ENCODE measurements around the gene LCLAT1.

LCLAT1 gene

DNA sequence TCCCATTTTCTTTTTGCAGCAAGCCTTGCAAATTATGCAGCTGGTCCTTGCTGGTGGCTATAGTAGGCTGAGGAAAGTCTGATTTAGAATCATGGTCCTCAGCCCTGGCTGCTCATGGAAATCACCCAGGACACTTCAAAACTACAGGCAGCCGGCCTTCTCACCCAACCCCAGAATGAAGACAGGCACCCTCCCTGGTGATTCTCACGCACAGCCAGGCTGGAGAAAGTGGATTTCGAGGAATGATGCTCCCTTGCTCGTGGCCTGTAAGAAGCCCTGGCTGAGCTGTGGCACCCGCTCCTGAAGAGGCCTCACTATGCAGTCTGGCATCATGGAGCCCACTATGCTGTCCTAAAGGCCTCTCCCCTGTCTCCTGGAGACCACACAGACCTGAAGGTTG is 202.8 kb downstream of the LCLAT1 start:
- no peak for DNase-seq

DNA sequence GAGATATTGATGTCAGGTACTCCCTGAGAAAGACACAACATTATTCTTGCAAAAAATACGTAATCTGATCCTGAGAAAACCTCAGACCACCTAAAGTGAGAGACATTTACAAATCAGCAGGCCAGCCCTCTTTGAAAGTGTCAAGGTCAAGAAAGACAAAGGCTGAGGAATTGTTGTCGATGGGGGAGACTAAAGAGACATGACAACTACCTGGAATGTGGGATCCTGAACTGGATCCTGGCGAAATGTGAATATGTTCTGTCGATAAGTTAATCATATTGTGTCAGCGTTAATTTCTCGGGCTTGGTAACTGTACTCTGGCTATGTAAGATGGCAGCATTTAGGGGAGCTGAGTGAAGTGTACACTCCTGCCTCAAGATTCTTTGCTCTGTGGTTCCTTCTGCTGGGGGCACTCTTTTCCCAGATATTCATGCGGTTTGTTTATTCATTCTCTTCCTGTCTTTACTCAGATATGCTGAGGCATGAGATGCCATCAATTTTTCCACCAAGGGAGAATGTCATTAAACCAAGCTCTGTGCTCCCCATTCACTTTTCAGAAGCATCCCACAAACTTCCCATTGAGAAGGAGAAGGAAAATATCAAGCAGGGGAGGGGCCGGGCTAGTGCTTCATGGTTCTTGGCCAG is 205.3 kb downstream of the LCLAT1 start:
- no peak for DNase-seq

DNA sequence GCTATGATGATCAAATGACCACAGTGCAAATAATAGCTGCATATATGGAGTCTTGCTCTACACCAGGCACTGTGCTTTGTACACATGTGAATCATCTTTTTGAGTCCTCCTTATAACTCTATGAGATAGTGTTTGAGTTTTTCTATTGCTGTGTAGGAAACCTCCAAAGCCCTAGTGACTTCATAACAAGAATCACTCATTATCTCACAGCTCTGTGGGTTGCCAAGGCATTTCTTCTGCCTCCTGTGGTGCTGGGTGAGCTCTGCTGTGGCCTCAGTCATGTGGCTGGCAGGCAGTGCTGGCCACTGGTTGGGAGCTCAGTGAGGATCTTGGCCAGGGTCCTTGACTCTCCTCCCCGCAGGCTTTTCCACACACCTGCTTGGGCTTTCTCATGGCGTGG is 206.8 kb downstream of the LCLAT1 start:
- no peak for DNase-seq

DNA sequence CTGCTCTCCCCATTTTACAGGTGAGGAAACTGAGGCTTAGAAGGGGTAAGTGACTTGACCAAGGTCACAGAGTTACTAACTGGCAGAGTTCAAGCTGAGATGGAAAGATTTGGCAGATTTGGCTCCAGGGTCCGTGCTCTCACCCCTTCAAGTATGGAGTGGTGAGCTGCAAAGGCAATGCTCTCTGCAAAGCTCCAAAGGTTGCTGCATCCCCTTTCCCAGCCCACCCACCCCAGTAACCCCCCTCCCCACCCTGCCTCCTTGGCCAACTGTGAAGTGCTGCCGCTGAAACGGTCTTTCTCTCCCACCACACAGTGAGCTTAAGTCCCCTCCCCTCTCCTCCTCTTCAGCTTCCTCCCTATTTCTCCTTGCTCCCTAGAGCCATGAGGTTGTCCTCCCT is 207.4 kb downstream of the LCLAT1 start:
- no peak for DNase-seq

DNA sequence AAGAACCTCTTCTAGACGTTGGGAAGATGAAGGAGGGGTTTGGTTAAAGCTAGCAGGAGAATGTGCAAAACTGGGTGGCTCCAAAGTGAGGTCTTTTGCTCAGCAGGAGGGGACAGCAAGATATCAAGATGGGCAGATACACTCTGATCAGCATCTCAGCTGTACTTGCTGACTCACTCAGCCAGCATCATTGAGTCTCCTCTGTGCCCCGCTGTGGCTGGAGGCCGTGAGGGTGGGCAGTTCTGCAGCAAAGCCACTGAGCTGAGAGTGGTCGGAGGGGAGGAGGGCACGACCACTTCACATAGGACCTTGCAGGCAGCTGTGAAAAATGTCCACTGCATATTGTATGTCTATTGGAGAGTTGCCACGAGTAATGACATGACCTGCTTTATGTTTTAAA is 208.2 kb downstream of the LCLAT1 start:
- DNase-seq = no peak

DNA sequence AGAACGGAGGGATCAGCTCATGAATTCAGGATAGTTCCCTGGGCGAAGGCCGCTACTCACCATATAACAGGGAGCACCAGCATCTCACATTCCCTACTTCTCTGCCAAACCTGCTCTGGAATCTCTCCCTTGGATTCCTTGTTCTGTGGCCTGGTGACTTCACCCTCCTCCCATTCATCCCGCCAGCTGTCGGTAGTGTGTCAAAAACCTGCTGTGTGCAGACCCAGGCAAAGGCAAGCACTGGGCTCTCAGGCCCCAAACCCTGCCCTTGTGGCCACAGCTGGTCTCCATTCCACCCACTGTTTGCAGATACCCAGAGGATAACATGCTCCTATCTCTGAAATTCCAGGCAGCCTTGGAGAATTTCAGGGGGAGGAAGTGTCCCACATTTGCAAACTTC is 208.6 kb downstream of the LCLAT1 start:
- no peak for DNase-seq

DNA sequence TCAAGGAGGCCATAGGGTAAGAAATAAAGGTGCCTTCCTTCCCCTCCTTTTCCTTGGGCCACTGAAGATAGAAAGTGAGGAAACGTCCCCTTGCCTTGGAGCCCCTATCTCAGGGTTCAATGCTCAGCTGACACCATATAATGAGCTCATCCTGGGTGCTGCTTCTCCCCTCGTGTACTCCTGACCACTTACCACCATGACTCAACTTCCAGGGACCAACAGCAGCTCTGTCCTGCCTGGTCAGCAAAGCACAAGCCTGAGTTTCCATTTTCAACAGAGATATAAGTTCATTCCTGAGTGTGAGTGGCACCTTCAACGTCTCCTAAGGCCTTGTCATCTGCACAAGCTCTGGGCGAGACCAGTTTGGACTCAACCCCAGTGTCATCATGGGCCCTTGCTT is 209.0 kb downstream of the LCLAT1 start:
- DNase-seq = no peak

DNA sequence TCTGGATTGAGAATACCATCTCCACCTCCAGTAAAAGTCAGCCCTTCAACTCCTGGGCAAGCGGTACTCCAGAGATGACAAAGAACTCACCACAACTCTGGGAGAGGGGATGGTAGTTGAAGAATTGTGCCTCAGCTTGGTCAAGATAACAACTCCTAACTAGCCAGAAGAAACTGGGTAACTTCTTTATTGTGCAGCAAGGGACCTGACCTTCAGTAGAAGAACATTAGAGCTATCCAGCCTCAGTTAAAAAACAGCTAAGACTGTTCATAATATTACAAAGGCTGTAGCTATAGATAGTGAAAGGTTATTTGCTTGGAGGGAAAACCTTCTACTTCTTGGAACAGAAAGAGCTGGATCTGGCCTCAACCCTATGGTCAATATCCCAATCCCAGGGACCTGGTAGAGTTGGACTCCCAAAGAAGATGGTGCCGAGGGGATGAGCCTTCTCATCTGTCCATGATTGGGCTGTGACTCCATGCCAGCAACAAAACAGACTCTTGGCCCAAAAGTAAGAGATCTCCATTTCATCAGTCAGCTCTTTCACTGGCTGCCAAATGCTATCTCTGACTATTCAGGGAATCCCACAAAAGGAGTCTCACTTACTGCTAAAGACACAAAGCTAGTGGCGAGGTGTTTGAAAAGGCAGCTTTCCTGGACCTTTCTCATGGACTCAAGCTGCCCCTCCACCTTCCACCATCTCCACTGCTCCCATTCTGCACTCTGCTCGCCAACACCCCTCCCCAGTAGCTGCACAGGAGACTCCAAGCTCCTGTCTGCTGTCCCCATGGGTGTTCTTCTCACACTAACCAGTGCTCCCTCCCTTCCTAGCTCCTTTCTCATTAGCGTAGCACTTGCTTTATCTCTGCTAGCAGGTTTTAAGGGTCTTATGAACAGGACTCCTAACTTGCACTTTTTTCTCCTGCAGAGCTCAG is 214.4 kb downstream of the LCLAT1 start:
- DNase-seq = no peak

DNA sequence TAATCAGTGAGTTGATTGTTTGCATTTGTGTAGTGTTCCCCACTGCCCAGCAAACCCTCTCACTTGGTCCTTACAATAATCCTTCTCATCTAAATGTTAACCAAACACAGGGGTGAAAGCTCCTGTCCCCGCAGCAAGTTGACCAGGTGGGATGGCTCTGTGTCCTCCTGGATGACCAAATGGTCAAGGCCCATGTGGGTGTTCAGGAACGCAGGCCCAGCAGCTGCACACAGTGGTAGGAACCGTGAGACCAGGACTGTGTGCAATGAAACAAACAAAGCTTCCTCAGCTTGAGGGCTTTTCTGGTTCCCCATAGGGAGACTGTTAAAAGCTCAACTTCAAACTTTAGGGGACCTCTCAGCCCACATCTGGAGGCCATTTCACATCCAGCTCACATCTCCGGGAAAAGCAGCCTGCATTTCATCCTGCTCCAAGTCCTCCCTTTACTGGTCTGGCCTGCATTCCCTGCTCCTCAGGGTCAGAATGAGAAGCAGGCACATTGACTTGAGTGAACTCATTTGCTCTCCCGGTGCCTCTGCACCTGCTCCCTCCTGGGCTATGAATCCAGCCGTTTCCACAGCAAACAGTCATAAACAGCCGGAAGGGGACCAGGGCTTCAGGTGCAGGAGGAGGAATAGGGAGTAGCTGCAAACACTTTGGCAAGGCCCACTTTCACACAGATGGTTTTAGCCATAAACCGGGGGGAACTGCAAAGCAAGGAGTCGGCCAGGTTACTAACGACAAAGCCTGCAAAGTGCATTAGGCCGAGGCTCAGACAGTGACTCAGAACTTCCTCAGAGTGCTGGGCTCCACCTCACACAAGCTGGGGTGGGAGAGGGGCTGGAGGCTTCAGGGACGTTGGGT is 215.5 kb downstream of the LCLAT1 start:
- no peak for DNase-seq

DNA sequence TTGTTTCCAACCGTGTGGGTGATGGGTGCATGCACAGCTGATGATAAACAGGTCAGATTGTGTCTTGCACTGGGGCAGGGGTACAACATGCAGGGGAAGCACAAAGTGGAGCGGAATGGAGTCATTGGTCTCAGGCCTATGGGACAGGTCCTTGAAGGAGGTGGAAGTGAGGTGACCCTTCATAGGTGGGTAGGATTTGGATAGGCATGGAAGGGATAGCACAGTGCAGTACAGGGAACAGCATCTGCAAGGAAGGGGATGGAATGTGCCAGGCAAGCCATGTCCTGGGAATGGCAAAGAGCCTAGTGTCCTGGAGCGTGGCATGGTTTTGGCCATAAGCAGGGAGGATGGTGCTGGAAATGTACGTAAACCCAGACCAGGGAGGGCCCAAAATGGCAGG is 216.3 kb downstream of the LCLAT1 start:
- DNase-seq = no peak

DNA sequence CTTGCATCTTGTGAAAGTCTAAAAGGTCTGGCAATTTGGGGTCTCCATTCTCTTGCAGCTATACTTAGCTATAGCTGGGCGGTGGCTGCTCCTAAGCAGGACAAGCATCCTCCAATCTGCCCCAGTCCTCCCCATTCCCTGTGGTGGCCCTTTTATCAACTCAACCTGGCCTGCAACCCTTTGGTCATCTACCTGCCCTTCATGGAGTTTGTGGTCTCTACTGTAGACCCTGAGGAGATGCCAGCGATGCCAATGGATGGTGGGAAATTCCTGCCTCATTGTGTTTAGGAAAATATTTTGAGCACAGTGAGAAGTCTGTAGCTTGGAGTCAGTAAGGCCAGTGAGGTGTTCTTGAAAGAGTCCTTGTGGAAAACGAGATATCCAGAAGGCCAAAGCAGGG is 216.8 kb downstream of the LCLAT1 start:
- no peak for DNase-seq

DNA sequence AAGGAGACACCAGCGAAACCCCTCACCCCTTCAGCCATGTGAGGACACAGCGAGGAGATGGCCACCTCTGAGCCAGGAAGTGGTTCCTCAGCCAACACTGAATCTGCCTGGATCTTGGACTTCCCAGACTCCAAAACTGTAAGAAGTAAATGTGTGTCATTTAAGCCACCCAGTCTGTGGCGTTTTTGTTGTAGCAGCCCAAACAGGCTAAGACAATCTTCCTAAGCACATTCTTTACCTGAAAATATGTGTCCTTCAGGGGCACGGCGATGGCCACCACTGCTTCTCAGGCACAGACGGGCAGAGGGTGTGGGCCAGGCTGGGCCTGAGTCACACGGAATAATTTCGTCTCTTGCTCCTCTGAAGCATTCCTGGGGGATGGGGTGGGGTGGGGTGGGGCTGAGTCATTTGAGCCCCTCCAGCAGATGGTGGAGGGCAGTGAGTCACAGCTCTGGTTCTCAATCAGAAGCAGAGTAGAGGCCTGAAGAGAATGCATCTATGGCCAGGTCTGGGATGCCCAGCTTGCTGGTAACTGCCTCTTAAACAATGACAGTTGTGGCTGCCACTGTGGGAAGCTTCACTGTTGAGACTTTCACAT is 217.8 kb downstream of the LCLAT1 start:
- no peak for DNase-seq

DNA sequence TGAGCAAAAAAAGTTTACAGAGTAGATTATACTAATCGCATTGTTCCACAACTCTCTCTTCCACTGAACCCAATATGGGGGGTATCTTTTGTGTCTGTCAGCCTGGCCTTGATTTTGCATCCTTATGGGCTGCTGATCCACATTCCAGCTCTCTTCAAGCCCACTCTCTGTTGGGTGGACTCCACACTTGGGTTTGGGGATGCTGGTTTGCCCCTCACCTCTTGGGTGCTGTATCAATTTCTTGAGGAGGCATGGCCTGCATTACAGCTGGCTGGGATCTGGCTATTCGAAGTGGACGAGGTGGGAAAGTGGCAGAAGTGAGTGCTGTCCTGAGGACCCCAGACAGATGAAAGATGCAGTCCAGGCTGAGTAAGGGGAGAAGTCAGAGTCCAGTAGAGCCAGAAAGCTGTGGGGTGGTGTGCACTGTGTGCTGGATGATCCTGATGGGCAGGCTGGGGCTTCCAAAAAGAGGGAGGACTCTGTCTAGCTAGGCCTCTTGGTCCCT is 218.8 kb downstream of the LCLAT1 start:
- no peak for DNase-seq

DNA sequence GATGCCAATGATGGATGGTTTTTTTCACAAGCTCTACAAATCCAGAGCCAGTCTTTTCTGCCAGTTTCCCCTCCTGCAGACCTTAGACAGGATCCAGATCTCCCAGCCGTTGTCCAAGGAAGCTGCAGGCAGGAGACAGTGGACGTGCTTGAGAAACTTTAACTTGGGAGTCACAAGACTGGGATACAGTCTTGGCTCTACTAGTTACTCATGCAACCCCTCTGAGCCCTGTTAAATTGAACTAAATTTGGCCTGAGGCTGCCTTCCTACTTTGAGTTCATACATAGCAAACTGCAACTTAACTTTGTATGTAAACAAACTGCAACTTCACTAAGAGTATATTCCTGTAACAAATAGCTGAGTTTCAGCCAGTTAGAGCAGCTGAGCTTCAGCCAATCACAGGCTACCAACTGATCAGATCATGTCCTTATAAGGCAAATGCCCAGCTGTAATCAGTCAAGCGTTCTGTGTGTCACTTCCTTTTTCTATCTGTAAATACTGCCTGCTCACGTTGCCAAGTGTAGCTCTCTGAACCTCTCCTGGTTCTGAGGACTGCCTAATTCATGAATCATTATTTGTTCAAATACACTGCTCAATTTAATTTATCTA is 219.3 kb downstream of the LCLAT1 start:
- DNase-seq = no peak

DNA sequence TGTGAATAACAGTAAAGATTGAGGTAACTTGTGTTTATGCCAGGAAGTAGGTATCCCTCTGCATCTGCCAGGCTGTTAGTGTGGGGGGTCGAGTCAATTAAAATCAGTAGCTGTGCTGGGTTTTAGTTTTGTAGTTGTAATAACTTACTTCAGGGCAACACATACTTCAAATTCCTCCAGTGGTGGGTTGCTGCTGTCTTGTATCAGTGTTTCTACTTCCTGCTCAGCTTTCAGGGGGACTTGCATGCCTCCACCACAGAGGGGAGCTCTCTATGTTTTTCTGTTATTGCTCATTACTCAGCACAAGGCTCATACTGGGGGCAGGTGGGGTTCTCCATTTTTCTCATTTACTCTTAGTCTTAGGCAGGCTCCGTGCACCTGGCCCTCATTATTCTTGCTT is 223.4 kb downstream of the LCLAT1 start:
- DNase-seq = no peak

DNA sequence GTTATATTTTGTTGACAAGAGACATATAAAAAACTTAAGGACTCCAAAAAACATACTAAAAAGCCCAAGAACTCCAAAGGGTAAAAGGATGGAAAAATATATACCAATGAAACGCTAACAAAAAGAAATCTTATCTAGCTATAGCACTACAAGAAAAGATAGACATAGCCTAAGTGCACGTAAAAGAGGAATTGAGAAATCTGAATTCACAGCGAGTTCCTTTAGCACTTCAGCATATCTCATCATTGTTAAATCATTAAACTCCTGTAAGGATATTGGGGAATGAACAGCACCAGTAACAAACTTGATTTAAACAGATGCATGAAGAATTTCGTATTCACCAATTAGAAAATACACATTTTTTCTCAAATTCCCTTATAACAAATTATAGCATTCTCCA is 226.1 kb downstream of the LCLAT1 start:
- no peak for DNase-seq

DNA sequence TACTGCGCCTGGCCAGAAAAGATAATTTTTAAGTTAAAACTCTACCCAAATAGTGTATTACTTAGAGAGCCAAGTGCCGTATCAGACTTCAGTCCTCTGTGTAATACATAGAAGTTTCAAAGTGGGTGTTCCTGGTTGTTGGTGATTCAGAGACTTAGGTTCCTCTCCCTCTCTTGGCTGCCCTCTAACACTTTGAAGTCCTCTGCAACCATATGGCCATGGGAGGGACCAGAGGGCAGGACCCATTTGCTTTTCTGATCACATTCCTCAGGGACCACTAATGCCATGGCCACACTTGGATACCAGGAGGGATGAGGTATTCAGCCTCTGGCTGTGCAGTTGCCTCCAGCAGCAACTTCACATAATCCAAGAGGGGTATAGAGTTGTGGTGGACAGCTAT is 228.7 kb downstream of the LCLAT1 start:
- no peak for DNase-seq

DNA sequence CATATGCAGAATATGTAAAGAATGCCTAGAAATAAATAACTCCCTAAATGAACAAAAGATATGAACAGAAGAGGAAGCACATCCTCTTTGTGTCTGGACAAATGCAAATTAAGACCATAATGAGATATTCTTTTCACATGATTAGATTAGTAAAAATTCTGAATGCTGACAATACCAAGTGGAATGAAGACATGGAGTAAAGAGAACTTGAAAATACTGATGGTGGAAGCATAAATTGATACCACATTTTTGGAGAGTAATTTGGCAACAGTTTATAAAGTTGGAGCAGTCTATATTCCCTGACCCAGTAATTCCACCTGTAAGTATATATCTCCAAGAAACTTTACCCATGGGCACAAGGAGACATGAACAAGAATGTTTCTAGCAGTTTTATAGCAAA is 230.2 kb downstream of the LCLAT1 start:
- no peak for DNase-seq

DNA sequence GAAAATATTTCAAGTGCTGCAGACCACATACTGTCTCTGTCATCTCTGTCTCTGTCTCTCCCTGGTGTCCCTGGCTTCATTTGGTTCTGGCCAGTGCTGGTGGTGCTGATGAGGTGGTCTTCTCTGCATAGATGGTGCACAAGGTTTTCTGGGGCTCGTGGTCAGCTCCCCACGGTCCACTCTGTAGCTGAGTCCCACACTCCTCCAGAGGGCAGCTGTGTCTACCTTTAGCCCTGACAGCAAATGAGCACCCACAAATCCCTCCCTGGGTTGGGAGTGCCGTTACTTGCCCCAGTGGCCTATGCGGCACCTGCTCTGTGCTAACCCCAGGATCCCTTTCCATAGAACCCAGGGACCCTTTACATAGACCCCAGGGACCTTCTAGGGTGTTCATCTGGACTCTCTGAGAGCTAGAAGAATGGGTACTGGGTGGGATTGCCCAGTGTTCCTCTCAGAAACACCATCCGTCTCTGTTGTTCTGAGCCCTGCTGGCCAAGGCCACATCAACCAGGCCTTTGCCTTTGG is 230.9 kb downstream of the LCLAT1 start:
- no peak for DNase-seq

DNA sequence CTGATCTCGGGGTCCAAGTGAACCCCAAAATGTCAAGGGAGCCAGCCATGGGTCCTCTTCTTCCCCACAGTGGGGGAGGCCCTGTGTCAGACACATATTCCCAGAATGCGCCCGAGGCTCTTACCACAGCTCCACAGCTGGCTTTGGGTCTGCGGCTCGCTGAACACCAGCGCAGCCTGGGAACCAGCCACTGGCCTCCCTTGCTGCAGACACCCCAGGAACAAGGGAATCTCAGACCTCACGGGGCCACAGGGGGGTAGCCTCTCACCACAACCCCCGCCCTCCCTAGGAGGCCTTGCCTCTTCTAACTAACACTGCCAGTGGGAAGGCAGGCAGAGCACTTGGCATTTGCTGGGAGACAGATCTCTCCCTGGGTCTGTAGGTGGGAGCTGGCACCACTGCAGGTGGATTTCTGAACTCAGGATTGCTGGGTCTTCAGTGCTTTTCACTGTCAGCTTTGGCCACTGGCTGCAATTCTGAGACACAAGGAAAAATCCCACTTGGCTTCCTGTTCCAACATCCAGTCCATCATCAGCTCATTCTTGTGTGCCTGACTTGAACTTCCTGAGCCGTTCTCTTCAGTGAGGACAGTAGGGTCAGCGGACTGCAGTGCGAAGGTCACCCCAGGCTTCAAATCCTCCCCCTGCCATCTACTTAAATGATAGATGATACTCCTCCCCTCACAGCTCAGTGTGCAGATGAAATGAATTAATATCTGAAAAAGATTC is 231.5 kb downstream of the LCLAT1 start:
- no peak for DNase-seq

DNA sequence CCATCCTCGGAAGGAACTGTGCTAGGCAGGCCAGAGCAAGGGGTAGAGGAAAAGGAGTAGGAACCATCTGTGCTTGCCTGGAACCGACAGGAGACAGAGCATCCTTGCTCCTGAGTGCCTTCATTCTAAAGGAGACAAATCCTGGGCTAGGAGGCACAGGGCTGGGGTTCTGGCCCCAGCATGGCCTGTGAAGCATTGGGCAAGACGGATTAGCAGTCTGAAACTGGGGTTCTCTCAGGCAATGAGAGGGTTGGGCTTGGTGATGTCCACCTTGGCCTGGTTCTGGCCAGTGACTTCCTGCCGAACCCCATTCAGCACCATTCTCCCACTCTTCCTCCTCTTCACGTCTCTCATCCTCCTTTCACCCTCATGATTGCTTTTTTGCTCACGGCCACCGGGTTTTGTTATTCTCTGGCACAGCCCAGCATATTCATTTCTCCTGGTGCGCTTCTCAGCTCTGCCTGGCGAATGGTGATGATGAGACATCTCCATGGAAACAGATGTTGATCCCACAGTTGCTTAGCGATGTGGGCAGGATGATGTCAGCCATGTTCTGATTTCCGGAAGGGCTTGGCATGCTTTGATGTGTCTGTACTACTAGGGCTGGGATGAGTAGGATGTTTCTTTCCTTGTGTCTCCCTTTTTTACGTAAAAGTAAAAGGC is 232.5 kb downstream of the LCLAT1 start:
- DNase-seq = no peak
